ENCODE measurements around the gene NELL2. TPM values are rescaled to one million over a fixed set of nuclear protein-coding genes. Genes with fewer than 3 reads are reported as not detected.
"Not testable (repeated sequence)": the region's sequence is repeated elsewhere in the genome, so short reads cannot be mapped to it uniquely, and the experiment has no call there.

Gene NELL2
- total and polyA plus RNA-seq, 7 donors, result 0.17 to 1.8 (median 0.30) TPM; not detected in 3

- ATAC-seq, result no peak
- Histone ChIP-seq H3K27ac (no peak overlapping the region), H3K4me3 (no peak overlapping the region), H3K27me3 (ENCODE audit: insufficient read depth in 3 of 3, low read length in 2 of 3) (no peaks in the 10 kb centered on the region), H3K4me1 (no peaks in the 10 kb centered on the region), H3K9me3 (peaks cover 8% of the 10 kb centered on the region), H3K36me3 (ENCODE audit: insufficient read depth in 1 of 2, low read depth in 1 of 2) (no peaks in the 10 kb centered on the region)
- TF ChIP-seq CTCF (IDR thresholded peaks at IDR 0.05), result no peak
- 66 to 71% (median 67%) methylated on average over 2 of the region's 2 CpGs for WGBS, 3 donors
- DNase-seq, result no peak
- intact Hi-C loops (cut with DNase I), result no loop called here
These were observed 28.2 kb upstream of the NELL2 start for GRCh38 chr12:44904321-44904720.

GRCh38 chr12:44898108-44898507 lies 22.0 kb upstream of the NELL2 start:
- DNase-seq; H3K27ac ChIP-seq; H3K9me3 ChIP-seq; H3K4me3 ChIP-seq; H3K27me3 ChIP-seq (ENCODE audit: insufficient read depth in 3 of 3, low read length in 2 of 3); H3K36me3 ChIP-seq (ENCODE audit: insufficient read depth in 1 of 2, low read depth in 1 of 2); ATAC-seq; H3K4me1 ChIP-seq; intact Hi-C loops (cut with DNase I): not testable (repeated sequence)
- 73 to 85% (median 80%) methylated on average over 6 of the region's 6 CpGs for WGBS, 3 donors

- WGBS, 3 donors, result 81 to 86% (median 83%) methylated on average over 3 of the region's 3 CpGs
- TF ChIP-seq CTCF (IDR thresholded peaks at IDR 0.05), result no peak
- Histone ChIP-seq H3K27ac (no peak overlapping the region), H3K9me3 (no peaks in the 10 kb centered on the region), H3K4me1 (no peaks in the 10 kb centered on the region), H3K4me3 (no peak overlapping the region), H3K36me3 (ENCODE audit: insufficient read depth in 1 of 2, low read depth in 1 of 2) (no peaks in the 10 kb centered on the region), H3K27me3 (ENCODE audit: insufficient read depth in 3 of 3, low read length in 2 of 3) (no peaks in the 10 kb centered on the region)
- ATAC-seq, result no peak
- no peak for DNase-seq
- intact Hi-C loops (cut with DNase I), result no loop called here
These were observed 13.8 kb upstream of the NELL2 start for GRCh38 chr12:44889926-44890325.

- Histone ChIP-seq H3K9me3 (no peaks in the 10 kb centered on the region), H3K27me3 (ENCODE audit: insufficient read depth in 3 of 3, low read length in 2 of 3) (no peaks in the 10 kb centered on the region), H3K27ac (no peak overlapping the region), H3K4me1 (no peaks in the 10 kb centered on the region), H3K4me3 (no peak overlapping the region), H3K36me3 (ENCODE audit: insufficient read depth in 1 of 2, low read depth in 1 of 2) (no peaks in the 10 kb centered on the region)
- no peak for ATAC-seq
- intact Hi-C loops (cut with DNase I), result no loop called here
- TF ChIP-seq CTCF (IDR thresholded peaks at IDR 0.05), result no peak
- no peak for DNase-seq
- WGBS, 3 donors, result 85 to 86% (median 85%) methylated on average over 3 of the region's 3 CpGs
These were observed 13.0 kb upstream of the NELL2 start for GRCh38 chr12:44889162-44889561.

GRCh38 chr12:44885902-44886301 lies 9.8 kb upstream of the NELL2 start:
- H3K9me3 ChIP-seq, result peaks cover 8% of the 10 kb centered on the region
- H3K27me3 ChIP-seq (ENCODE audit: insufficient read depth in 3 of 3, low read length in 2 of 3), result no peaks in the 10 kb centered on the region
- DNase-seq, result no peak
- no peak for TF ChIP-seq CTCF (IDR thresholded peaks at IDR 0.05)
- no peak overlapping the region for H3K27ac ChIP-seq
- no peaks in the 10 kb centered on the region for H3K36me3 ChIP-seq (ENCODE audit: insufficient read depth in 1 of 2, low read depth in 1 of 2)
- intact Hi-C loops (cut with DNase I), result no loop called here
- no peaks in the 10 kb centered on the region for H3K4me1 ChIP-seq
- ATAC-seq, result no peak
- no peak overlapping the region for H3K4me3 ChIP-seq
